Suprapubic skin (tissue), 4 donors: ENCODE results near the gene RFX2.

ENCODE experiments used
- POLR2A ChIP-seq, 2 donors: fragments of 450-650 bp; IDR thresholded peaks; one replicate each; pipeline ENCODE4 v1.6.1; 2017; ENCODE audit warnings: antibody characterized with exemption in 2 of 2, mild to moderate bottlenecking in 2 of 2, moderate library complexity in 2 of 2
- POLR2AphosphoS5 ChIP-seq, 3 donors: sonication (generic); formaldehyde crosslinking; IDR thresholded peaks; one replicate each; pipeline ENCODE4 v1.6.1; 2017; ENCODE audit warnings: antibody characterized with exemption in 3 of 3
- TF ChIP-seq, protein P1 (sequence below), 2 donors: fragments of 200-600 bp in 1 of 2; fragments of 450-650 bp in 1 of 2; sonication (generic) in 1 of 2; IDR thresholded peaks; one replicate each; pipeline ENCODE4 v1.5.1; 2016 to 2019; ENCODE audit warnings: antibody characterized with exemption in 2 of 2, mild to moderate bottlenecking in 1 of 2, moderate library complexity in 1 of 2

- TF ChIP-seq, protein P1, sequence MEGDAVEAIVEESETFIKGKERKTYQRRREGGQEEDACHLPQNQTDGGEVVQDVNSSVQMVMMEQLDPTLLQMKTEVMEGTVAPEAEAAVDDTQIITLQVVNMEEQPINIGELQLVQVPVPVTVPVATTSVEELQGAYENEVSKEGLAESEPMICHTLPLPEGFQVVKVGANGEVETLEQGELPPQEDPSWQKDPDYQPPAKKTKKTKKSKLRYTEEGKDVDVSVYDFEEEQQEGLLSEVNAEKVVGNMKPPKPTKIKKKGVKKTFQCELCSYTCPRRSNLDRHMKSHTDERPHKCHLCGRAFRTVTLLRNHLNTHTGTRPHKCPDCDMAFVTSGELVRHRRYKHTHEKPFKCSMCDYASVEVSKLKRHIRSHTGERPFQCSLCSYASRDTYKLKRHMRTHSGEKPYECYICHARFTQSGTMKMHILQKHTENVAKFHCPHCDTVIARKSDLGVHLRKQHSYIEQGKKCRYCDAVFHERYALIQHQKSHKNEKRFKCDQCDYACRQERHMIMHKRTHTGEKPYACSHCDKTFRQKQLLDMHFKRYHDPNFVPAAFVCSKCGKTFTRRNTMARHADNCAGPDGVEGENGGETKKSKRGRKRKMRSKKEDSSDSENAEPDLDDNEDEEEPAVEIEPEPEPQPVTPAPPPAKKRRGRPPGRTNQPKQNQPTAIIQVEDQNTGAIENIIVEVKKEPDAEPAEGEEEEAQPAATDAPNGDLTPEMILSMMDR (IDR thresholded peaks at IDR 0.05) = no peak
- TF ChIP-seq POLR2A (IDR thresholded peaks at IDR 0.05) (no peak), POLR2AphosphoS5 (IDR thresholded peaks at IDR 0.05) (no peak)
Measured at GRCh38 chr19:5961969-5962945, 148.0 kb downstream of the RFX2 start.
